Activated CD4-positive, alpha-beta T cell treated with anti-CD3 and anti-CD28 coated beads, Interleukin-2, Interleukin-4, amounts not matched to agents 100 ng/mL and 50 ng/mL, durations not matched to agents 16 hours and 8 hours (primary cell): ENCODE measurements around the gene TRAF4.
A peak's percentile ranks its signal among the peaks of the same experiment; 100 is the strongest.
"Not testable (repeated sequence)": the region's sequence is repeated elsewhere in the genome, so short reads cannot be mapped to it uniquely, and the experiment has no call there.

Experiments
- DNase-seq: peaks from one replicate; pipeline ENCODE4 v3.0.0-alpha.2; 2020; ENCODE audit warnings: low spot score

Gene TRAF4

GRCh38 chr17:28748852-28749515, 5.2 kb downstream of the TRAF4 start:
- no peak for DNase-seq

- no peak for DNase-seq
Measured at GRCh38 chr17:28749516-28750177, 5.8 kb downstream of the TRAF4 start.

- peak; percentile 94 for DNase-seq
Measured at GRCh38 chr17:28750178-28751047, 6.6 kb downstream of the TRAF4 start.

GRCh38 chr17:28751600-28752366, 8.0 kb downstream of the TRAF4 start:
- DNase-seq: no peak

- DNase-seq: no peak
Measured at GRCh38 chr17:28755486-28755885, 11.7 kb downstream of the TRAF4 start.

GRCh38 chr17:28756049-28756804, 12.4 kb downstream of the TRAF4 start:
- DNase-seq: no peak

- no peak for DNase-seq
Measured at GRCh38 chr17:28758411-28759121, 14.8 kb downstream of the TRAF4 start.

GRCh38 chr17:28759256-28759865, 15.6 kb downstream of the TRAF4 start:
- DNase-seq: no peak

- no peak for DNase-seq
Measured at GRCh38 chr17:28760601-28761562, 17.1 kb downstream of the TRAF4 start.

GRCh38 chr17:28763137-28763799, 19.5 kb downstream of the TRAF4 start:
- DNase-seq: peak; percentile 66

- peak; percentile 84 for DNase-seq
Measured at GRCh38 chr17:28763804-28764266, 20.0 kb downstream of the TRAF4 start.

GRCh38 chr17:28765038-28765437, 21.2 kb downstream of the TRAF4 start:
- DNase-seq: no peak

- DNase-seq: no peak
Measured at GRCh38 chr17:28773736-28774135, 29.9 kb downstream of the TRAF4 start.

GRCh38 chr17:28774206-28774605, 30.4 kb downstream of the TRAF4 start:
- no peak for DNase-seq

GRCh38 chr17:28777178-28777577, 33.4 kb downstream of the TRAF4 start:
- DNase-seq: no peak

- not testable (repeated sequence) for DNase-seq
Measured at GRCh38 chr17:28779601-28780000, 35.8 kb downstream of the TRAF4 start.

GRCh38 chr17:28783161-28783560, 39.4 kb downstream of the TRAF4 start:
- DNase-seq: no peak

- no peak for DNase-seq
Measured at GRCh38 chr17:28788100-28788499, 44.3 kb downstream of the TRAF4 start.
